GM19372 (cell line): ENCODE measurements around the gene CCNQ.

Source experiments
- ATAC-seq: cut with Tn5 transposase; IDR thresholded peaks from one replicate; pipeline ENCODE4 v1.9.1; 2021; ENCODE audit warnings: mild to moderate bottlenecking, low read depth, moderate library complexity; ENCODE audit not compliant: unreplicated experiment

Gene CCNQ

DNA sequence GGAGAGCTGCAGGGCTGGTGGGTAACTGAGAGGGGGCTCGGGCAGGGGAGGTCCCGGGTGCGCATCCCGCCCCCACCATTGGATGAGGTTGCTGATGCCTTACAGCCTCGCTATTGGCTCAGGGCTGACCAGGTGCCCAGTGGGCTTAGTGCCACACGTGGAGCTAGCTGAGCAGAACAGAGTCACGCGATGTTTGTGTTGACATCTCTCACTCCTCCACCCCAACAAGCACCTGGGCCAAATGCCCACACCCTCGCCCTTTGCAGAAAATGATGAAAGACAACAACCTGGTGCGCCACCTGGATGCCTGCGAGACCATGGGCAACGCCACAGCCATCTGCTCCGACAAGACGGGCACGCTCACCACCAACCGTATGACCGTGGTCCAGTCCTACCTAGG, 49.7 kb downstream of the CCNQ start:
- ATAC-seq = no peak

DNA sequence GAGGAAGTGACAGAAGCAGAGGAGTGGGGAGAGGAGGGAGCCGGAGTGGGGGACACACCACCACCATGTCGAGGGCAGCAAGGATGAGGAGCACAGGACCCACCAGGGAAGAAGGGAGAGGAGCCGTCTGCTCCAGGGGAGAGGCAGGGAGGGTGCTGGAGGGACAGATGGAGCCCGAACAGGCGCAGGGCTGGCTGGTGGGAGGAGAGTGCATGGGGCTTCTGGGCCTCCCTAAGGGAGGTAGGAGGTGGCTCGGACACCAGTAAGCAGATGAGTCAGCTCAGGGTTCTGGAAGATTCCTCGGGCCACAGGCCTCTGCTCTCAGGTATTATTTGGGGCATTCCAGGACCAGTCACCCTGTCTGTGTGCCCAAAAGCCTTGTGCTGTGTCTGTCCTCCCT, 51.7 kb downstream of the CCNQ start:
- no peak for ATAC-seq

DNA sequence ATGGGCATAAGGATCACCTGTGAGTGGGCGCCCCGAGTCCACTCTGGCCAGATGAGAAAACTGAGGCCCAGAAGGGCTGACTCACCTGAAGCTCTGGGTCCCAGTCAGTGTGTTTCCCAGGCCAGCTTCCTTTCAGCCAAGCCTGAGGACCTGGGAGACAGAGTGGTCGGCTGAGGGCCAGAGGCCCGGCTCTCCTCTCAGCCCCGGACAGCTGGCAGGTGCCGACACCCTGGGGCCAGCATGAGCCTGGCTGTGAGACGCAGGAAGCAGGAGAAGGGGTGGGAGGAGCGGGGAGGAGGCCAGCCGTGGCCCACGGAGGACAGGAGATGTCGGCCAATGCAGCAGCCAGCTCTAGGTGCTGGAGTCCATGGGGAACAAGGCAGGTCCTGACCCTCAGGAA, 52.6 kb downstream of the CCNQ start:
- no peak for ATAC-seq

DNA sequence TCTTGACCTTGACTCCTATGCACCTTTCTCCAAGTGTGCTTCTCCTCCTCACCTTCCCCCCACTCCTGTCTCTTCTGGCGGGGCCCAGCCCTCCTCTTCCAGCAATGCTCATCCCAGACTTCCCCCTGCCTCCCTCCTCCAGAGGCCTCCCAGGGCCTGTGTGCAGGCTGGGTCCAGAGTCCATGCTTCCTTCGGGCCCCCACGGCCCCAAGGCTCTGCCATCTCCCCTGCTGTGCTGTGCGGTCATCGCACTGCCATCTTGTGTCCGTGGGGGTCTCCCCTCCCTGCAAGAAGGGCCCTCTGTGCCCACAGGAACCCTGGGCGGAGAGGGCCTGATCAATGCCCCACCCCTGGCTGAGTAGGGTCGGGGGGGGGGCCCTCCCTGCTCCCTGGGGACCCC, 54.2 kb downstream of the CCNQ start:
- ATAC-seq = no peak

DNA sequence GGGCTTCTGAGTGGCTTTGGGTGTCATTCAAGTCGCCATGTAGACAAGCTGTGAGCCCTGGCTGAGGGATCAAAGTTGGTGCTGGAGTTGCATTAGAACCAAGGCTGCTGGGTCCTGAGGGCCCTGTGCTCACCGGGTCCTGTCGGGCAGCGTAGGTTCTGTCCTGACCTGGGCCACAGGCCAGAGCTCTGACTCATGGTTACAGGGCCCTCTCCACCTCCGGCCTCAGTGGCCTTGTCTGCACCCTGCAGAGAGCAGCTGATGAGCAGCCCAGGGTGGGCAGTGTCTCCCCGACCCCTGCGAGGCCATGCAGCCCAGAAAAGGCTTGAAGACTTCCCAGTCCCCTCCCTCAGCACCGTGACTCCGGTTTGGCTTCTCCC, 59.0 kb downstream of the CCNQ start:
- ATAC-seq = no peak

DNA sequence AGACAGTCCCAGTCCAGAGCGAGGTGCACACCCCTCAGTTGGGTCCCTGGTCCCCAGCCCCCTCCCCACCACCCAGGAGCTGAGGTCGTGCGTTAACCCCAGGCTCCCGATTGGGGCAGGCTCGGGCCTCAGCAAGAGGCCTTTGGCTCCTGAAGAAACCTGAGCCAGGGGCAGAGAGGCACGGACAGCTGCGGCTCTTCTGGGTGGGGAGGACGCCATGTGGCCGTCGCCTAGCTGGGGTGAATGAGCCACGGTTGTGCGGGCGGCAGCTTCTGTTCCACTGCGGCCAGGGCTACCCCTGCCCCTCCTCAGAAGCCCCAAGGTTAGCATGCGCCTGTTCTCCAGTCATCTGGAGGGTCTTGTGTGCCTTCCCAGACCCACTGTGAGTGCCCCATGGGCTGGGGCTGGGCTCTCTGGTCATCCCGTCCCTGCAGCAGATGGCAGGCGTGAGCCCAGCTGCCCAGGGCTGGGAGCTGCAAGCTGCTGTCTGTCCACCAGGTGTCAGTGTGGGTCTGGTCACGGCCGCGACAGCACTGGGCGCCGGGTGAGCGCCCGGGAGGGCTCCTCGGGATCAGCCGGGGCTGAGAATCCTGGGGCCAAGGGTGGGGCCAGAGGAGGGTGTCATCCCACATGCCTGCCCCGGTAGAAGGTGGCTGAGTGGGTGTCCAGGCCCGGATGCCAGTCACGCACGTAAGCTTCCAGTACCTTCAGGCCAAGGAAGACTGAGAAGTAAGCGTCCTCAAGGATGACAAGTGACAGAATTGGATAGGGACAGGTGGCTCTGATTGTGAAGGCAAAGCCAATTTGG, 59.6 kb downstream of the CCNQ start:
- peak; percentile 76 for ATAC-seq

DNA sequence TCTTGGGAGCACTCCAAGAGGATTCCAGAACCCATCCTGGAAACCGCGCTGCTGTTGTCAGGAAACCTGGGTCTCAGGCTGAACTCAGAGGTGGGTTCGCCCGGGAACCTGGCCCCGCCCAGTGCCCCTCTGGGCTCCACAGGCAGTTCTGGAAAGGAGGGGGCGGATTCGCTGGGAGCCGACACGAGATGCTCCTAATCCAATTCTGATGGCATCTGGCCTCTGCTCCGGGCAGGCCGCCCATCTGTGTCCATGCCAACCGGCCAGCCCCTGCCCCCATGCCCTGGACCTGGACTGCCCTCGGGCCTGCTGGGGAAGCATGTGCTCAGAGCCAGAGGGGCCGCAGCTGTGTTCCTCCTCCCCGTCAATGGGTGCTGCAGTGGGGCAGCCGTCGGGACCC, 60.5 kb downstream of the CCNQ start:
- no peak for ATAC-seq
